ENCODE measurements around the gene TTLL5.
"Not testable (repeated sequence)": the region's sequence is repeated elsewhere in the genome, so short reads cannot be mapped to it uniquely, and the experiment has no call there.

Gene TTLL5

GRCh38 chr14:75650253-75651058 lies 10.6 kb upstream of the TTLL5 start:
- no peak for DNase-seq

- DNase-seq: no peak
Observed at GRCh38 chr14:75653563-75653962, 7.5 kb upstream of the TTLL5 start.

GRCh38 chr14:75654127-75654732 lies 6.8 kb upstream of the TTLL5 start:
- DNase-seq: peak; percentile 36 to 57

GRCh38 chr14:75655235-75655634 lies 5.8 kb upstream of the TTLL5 start:
- DNase-seq: no peak

- DNase-seq: no peak
Observed at GRCh38 chr14:75657331-75657730, 3.7 kb upstream of the TTLL5 start.

GRCh38 chr14:75658957-75659356 lies 2.1 kb upstream of the TTLL5 start:
- DNase-seq: no peak

- no peak for DNase-seq
Observed at GRCh38 chr14:75660238-75660629, 812 bp upstream of the TTLL5 start.

- no peak for DNase-seq
Observed at GRCh38 chr14:75661499-75661814, 411 bp downstream of the TTLL5 start.

- DNase-seq: no peak
Observed at GRCh38 chr14:75662966-75663365, 1.9 kb downstream of the TTLL5 start.

- peak in 1 of 2 experiments; percentile 15 for DNase-seq
Observed at GRCh38 chr14:75667099-75667765, 6.2 kb downstream of the TTLL5 start.

- no peak for DNase-seq
Observed at GRCh38 chr14:75672605-75673192, 11.7 kb downstream of the TTLL5 start.

GRCh38 chr14:75673345-75674035 lies 12.4 kb downstream of the TTLL5 start:
- no peak for DNase-seq

- DNase-seq: no peak
Observed at GRCh38 chr14:75675265-75675960, 14.4 kb downstream of the TTLL5 start.

- DNase-seq: no peak
Observed at GRCh38 chr14:75685910-75686309, 24.9 kb downstream of the TTLL5 start.

GRCh38 chr14:75689012-75689411 lies 28.0 kb downstream of the TTLL5 start:
- DNase-seq: no peak

GRCh38 chr14:75690010-75690409 lies 29.0 kb downstream of the TTLL5 start:
- no peak for DNase-seq

- not testable (repeated sequence) for DNase-seq
Observed at GRCh38 chr14:75695025-75695424, 34.0 kb downstream of the TTLL5 start.

GRCh38 chr14:75697386-75697785 lies 36.3 kb downstream of the TTLL5 start:
- DNase-seq: no peak

- DNase-seq: no peak
Observed at GRCh38 chr14:75697918-75698317, 36.9 kb downstream of the TTLL5 start.

GRCh38 chr14:75699331-75699730 lies 38.3 kb downstream of the TTLL5 start:
- no peak for DNase-seq

- DNase-seq: no peak
Observed at GRCh38 chr14:75700295-75700694, 39.2 kb downstream of the TTLL5 start.

GRCh38 chr14:75702122-75702521 lies 41.1 kb downstream of the TTLL5 start:
- DNase-seq: peak; percentile 18 to 53
